ENCODE data around the gene CLPX. TPM values are rescaled to one million over a fixed set of nuclear protein-coding genes. Genes with fewer than 3 reads are reported as not detected.

Gene CLPX
- total RNA-seq, 4 donors from 2014 or later: 40.1 to 68.8 (median 55.6) TPM

DNA sequence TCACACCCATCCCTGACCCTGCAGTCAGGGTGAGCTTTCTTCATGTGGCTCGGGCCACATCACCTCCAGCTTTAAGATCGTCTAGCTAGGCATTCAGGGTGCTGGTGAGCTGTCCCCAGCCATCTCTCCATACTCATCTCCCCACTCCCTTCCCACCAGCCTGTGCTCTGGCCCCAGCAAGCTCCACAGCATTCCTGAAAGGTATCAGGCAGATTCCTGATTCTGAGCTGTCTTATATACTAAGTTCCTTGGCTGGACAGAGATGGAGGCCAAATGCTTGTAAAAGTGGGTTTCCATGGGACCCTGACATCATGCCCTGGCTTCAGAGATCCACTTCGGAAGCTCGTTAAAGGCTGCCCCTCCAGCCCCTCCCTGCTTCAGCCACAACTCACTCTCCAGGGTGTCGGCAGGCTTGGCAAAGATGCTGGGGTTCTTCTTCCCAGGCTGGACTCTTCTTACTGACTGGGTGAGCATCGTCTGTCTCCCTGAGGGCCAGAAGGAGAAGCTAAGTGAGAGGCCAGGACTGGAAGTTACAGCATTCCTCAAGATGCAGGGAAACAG lies 22.2 kb upstream of the CLPX start:
- Histone ChIP-seq H3K9me3 (no peaks in the 10 kb centered on the region), H3K27me3 (no peaks in the 10 kb centered on the region), H3K27ac (no peak overlapping the region), H3K4me1 (peaks cover 0 to 14% (median 4%) of the 10 kb centered on the region in 3 donors), H3K4me3 (no peak overlapping the region), H3K36me3 (no peaks in the 10 kb centered on the region)
- WGBS, 2 donors (ENCODE audit: low coverage in 1 of 2): 100% methylated on average over 1 to 2 of the region's 6 CpGs
- TF ChIP-seq POLR2AphosphoS5 (IDR thresholded peaks at IDR 0.05) (no peak), POLR2A (IDR thresholded peaks at IDR 0.05) (no peak), EP300 (IDR thresholded peaks at IDR 0.05) (no peak), CTCF (IDR thresholded peaks at IDR 0.05) (no peak)
- no peak for ATAC-seq

DNA sequence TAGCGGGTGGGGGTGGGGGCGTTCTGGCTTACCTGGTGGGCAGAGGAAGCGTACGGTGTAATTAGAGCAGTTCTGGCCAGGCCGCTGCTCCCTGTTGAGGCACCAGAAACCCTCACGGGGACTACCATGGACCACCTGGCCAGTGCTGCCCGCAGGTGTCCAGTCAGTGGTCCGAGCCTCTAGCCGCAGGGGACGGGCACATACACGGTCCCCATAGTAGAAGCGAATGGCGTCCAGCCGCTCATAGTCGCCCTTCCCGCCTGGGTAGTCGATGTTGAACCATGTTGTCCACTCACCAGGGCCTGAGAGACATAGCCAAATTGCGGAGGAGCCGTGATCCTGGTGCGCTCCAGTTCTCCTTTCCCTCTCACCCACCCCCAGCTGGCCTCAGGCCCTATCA lies 21.6 kb upstream of the CLPX start:
- ATAC-seq: no peak
- Histone ChIP-seq H3K36me3 (no peaks in the 10 kb centered on the region), H3K4me3 (no peak overlapping the region), H3K27me3 (no peaks in the 10 kb centered on the region), H3K9me3 (no peaks in the 10 kb centered on the region), H3K27ac (no peak overlapping the region), H3K4me1 (peaks cover 0 to 8% (median 4%) of the 10 kb centered on the region in 3 donors)
- WGBS, 2 donors (ENCODE audit: low coverage in 1 of 2): 90 to 98% methylated on average over 2 to 8 of the region's 20 CpGs
- TF ChIP-seq CTCF (IDR thresholded peaks at IDR 0.05) (no peak), POLR2AphosphoS5 (IDR thresholded peaks at IDR 0.05) (no peak), EP300 (IDR thresholded peaks at IDR 0.05) (no peak), POLR2A (IDR thresholded peaks at IDR 0.05) (no peak)

DNA sequence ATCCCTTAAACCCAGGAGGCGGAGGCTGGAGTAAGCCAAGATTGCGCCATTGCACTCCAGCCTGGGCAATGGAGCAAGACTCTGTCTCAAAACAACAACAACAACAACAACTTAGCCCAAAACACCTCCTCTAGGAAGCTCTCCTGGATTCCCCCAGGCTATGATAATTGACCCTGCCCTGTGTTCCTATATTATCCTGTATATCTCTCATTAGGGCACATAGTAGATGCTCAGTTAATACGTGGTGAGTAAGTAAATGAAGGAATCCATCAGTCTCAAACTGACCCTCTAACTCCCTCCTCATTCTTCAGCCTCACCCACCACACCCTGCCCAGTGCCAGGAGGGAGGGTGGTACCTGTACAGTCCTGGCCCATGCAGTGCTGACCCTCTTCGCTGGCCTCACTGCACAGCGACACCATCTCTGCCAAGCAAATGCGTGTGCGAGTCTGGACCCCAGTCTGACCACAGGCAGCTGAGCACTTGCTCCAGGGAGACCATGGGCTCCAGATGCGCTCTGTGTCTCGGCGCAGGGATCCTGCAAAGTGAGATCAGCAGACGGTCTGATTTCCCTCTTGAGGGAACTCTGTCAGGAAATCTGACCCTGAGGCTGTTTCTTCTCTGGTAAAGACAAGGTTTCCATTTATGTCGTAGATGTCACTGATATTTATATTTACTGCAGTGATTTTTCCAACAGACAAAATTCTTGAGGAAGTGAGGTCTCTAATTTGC lies 20.0 kb upstream of the CLPX start:
- no peaks in the 10 kb centered on the region for H3K27me3 ChIP-seq
- no peaks in the 10 kb centered on the region for H3K4me1 ChIP-seq
- no peaks in the 10 kb centered on the region for H3K9me3 ChIP-seq
- no peaks in the 10 kb centered on the region for H3K36me3 ChIP-seq
- H3K27ac ChIP-seq: no peak overlapping the region
- ATAC-seq: no peak
- no peak for TF ChIP-seq EP300 (IDR thresholded peaks at IDR 0.05)
- TF ChIP-seq CTCF (IDR thresholded peaks at IDR 0.05): no peak
- TF ChIP-seq POLR2AphosphoS5 (IDR thresholded peaks at IDR 0.05): no peak
- no peak for TF ChIP-seq POLR2A (IDR thresholded peaks at IDR 0.05)
- WGBS, 2 donors (ENCODE audit: low coverage in 1 of 2): 100% methylated on average over 1 to 3 of the region's 12 CpGs
- H3K4me3 ChIP-seq: no peak overlapping the region

- Histone ChIP-seq H3K9me3 (no peaks in the 10 kb centered on the region), H3K27ac (no peak overlapping the region), H3K36me3 (no peaks in the 10 kb centered on the region), H3K4me3 (no peak overlapping the region), H3K4me1 (no peaks in the 10 kb centered on the region), H3K27me3 (no peaks in the 10 kb centered on the region)
- ATAC-seq: no peak
- WGBS, 2 donors (ENCODE audit: low coverage in 1 of 2): 83 to 90% methylated on average over 1 to 2 of the region's 6 CpGs
- TF ChIP-seq POLR2AphosphoS5 (IDR thresholded peaks at IDR 0.05) (no peak), EP300 (IDR thresholded peaks at IDR 0.05) (no peak), CTCF (IDR thresholded peaks at IDR 0.05) (no peak), POLR2A (IDR thresholded peaks at IDR 0.05) (no peak)
Measured at GRCh38 chr15:65204236-65204930, 19.2 kb upstream of the CLPX start.
